Fibroblast of skin of scalp (primary cell): ENCODE measurements around the gene MCCC1. TPM values are rescaled to one million over a fixed set of nuclear protein-coding genes. Genes with fewer than 3 reads are reported as not detected.
"Not testable (repeated sequence)": the region's sequence is repeated elsewhere in the genome, so short reads cannot be mapped to it uniquely, and the experiment has no call there.

ENCODE experiments used
- DNase-seq: peaks from one replicate; pipeline ENCODE4 v3.0.0-alpha.2; 2013
- polyA plus RNA-seq, 2 experiments: library from polyadenylated mRNA; unstranded; fragments of 120-200 nt; gene quantifications; one replicate each; pipeline ENCODE4 v1.2.1, GENCODE V29; 2013; ENCODE audit not compliant: insufficient read length in 2 of 2

The MCCC1 gene
- 12.8 TPM for polyA plus RNA-seq (2013, experiment 1 of 2; ENCODE audit: insufficient read length)
- polyA plus RNA-seq (2013, experiment 2 of 2; ENCODE audit: insufficient read length): 11.5 TPM

DNA sequence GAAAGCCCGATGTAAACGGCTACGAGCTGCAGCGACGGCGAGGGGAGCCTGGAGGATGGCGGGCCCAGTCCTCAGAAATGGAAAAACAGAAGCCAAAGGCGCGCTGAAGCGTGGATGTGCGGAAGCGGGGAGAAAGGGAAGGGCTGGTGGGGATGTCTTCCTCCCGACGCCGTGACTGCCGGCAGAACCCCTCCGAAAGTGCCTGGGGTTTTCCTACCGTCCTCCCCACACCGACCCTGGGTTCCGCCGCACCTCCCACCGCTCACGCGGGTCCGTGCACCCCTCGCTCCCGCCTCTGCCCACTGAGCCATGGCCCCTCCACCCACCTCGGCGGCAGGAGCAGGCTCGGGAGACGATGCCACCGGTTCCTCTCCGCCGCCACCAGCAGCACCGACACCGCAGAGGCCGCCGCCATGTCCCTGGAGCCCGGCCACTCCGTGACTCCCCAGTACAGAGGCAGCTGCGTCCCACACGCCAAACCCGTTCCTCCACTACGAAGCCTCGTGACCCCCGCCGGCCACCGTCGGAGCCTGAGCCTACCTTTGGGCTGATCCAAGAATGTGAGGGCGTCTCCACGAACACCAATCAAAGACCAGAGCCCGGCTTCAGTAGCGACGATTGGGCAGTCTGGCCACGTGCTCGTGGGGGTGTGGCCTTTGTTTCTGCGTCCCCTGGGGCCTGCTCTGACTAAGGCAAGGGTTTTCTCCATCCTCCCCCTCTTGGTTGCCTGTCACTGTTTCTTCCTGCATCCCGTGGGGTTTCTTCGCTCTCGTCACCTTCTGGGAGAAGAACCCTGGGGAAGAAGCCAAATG, at the start of gene MCCC1:
MCCC1 (minus strand) TSS at position 471 of the 812 bp plus-strand sequence; CDS start at position 415, 56 bp downstream.
- peak; percentile 98 for DNase-seq

DNA sequence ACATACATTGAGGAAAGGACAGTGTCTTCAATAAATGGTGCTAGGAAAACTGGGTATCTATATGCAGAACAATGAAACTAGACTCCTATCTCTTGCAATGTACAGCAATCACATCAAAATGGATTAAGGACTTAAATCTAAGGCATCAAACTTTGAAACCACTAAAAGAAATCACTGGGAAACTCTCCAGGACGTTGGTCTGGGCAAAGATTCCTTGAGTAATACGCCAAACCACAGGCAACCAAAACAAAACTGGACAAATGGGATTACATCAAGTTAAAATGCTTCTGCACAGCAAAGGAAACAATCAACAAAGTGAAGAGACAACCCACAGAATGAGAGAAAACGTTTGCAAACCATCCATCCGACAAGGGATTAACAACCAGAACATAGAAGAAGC, 48.8 kb upstream of the MCCC1 start:
- peak; percentile 39 for DNase-seq

DNA sequence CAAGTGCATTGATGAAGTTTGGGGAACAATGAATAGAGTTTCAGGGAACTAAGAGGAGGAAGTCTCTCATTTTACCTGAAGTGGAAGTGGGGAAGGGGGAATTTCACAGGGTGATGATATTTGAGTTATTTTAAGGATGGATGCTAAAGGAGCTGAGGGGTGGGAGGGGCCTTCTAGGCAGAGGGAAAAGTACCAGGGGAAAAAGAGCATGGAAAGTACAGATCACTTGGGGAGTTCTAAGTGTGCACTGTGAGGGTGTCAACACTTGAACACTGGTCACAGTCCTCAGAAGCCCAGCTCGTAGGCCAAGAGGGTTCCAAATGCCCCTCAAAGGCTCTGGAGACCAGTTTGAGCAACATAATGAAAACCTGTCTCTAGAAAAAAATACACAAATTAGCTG, 45.1 kb upstream of the MCCC1 start:
- no peak for DNase-seq

DNA sequence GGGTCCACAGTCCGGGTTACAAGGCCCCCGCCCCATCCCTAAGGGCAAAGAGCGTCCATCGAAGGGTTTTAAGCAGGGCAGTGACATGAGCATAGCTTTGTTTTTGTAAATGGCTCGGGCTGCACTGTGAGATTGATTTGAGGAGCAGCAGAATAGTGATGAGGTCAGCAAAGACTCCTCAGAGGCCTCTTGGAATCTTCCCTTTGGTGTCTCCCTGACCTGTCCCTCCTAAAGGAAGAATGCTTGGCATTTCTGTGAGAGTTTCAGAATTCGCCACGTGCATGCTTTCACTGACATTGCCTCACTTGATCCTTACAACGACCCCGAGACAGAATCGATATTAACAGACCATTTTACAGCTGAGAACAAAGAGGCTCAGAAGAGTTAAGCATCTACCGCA, 42.9 kb upstream of the MCCC1 start:
- peak; percentile 19 for DNase-seq

DNA sequence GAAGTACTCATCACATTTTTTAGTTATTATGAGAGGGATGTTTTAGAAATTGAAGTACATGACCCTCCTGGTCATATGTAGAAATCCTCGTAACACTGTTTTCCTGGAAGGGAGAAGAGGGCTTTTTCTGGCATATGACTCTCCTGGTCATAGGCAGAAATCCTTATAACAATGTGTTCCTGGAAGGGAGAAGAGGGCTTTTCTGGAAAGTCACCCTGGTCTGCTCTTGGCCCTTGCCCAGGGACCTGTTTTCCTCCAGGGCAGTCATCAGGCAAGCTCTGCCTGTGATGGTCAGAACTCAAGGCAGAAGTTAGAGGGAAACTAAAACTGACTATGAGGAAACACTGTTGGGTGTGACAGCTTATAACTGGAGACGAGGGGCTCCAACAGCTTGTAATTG, 35.5 kb upstream of the MCCC1 start:
- DNase-seq: no peak

DNA sequence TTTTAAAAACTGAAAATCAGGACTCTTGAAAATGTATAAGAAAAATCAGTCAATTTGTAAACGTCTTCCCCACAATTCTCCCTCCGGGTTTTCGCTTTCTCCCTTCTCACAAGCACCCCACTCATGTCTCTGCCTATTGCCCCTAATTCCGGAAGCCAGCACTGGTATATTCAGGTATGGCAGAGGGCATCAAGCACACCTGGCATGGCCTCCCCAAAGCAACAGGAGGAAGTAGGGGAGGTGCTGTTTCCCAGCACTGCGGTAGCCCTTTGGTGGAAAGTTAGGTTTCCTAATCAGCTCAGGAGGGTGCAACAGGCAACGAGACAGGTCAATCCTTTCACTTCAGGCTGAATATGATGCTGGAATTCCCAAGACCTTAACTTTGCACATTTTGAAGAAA, 33.1 kb upstream of the MCCC1 start:
- no peak for DNase-seq

DNA sequence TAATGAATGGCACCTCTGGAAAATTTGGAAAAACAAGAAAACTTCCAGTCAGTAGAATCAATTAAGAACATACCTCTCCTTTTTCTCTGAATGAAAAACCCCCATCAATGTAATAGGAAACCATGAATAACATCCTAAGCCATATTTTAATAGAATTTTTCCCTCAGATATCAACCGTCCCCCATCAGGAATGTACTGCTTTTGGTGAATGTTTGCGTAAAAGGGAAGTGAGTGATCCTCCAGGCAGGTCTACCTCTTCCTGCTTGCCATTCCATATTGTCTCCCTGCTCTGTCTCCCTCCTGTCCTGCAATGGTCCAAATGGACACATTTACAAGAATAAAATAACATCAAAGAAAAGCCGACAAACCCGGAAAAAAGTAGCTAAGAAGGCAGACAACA, 32.4 kb upstream of the MCCC1 start:
- DNase-seq: peak; percentile 34

DNA sequence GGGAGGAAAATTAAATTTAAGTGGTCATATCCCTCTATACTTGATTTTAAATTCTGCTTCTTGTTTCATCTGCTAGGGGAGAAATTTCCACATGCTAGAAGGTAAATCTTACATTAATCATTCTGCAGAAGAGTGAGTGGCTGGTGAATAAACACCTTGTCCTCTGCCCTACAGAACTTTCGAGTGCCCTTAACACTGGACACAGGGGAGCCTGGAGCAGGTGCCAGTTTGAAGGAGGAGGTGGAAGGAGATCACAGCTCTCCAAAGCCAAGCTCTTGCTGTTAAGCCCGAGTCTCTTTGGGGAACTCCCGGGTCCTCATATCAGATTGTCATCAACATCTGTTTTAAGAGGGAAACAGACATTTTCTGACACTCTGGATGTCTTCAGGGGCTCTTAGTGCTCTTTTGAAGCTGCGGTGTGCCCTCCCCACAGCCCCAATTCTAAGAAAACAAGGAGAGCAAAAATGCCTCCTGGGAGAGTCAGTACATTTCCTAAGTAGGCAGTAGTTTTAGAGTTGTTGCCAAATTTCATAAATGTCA, 32.0 kb upstream of the MCCC1 start:
- no peak for DNase-seq

DNA sequence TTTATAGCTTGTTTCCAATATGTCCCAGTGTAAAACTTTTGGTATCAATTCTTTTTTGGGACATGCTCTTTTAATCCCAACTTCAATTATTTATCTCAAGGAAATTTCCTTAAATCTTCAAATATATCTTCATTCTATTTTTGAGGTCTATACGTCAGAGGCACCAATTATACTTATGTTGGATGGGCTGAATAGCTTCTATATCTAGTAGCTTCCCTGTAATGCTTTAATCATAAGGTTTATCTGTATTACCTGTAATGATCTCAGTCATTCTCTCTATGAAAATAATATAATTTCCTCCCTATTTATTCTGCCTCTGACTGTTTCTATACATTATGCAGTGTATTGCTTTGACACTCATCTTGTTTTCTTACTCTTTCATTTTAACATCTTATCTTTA, 29.9 kb upstream of the MCCC1 start:
- DNase-seq: no peak

DNA sequence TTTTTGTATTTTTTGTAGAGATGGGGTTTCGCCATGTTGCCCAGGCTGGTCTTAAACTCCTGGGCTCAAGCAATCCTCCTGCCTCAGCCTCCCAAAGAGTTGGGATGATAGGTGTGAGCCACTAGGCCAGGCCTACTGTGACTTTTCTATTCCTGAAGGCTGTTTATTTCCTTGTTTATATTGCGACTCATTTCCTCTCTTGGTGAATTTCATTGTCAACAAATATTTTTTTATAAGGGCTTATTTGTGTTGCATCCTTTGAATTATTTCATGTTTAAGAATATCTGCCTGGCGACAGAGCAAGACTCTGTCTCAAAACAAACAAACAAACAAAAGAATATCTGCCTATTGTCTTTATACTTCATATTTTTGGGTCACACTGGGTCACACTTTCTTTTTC, 29.4 kb upstream of the MCCC1 start:
- no peak for DNase-seq

DNA sequence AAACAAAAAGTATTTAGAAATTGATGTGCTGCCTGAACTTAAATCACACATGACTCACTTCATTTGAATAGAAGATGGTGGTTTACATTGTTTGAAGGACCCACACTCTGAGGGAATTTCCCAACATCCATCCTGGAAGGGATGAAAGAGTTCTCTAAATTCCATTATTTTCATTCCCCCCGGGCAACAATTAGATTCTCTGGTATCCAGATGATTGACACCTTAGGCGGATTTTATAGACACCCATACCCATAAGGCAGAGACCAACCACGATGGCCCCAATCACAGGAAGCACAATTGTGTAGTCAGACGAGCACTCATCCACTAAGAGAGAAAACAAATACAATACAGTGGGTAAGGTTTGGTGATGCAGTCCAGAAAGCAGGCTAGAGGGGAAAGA, 24.6 kb upstream of the MCCC1 start:
- DNase-seq: peak; percentile 9

DNA sequence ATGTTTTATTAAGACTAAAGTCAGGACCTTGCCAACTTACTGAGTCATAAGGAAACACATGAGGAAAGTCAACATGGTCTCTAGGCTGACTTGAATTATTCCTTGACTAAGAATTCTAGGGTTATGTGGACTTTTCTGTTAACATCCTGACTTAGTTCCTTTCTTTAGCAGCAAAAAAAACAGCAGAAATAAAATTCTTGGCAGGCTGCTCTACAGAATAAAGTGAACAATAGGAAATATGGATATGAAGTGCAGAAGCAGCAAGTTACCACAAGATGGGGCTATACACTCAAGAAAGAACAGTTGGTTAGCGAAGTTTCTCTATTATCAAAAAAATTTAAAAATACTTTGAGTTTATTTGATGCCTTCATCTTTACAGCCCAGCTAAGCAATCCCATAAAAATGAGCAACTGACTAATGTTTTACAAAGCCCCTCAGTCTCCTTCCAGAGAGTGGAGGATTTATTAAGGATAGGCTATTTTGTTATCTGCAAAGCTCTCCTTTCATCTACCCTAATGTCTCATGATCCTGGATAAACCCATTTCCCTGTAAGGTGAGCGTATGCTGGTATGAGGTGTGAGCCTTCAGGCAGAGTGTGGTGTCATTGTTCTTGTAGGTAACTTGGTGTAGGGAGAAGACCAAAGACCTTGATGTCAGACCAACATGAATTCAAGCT, 23.1 kb upstream of the MCCC1 start:
- peak; percentile 59 for DNase-seq

DNA sequence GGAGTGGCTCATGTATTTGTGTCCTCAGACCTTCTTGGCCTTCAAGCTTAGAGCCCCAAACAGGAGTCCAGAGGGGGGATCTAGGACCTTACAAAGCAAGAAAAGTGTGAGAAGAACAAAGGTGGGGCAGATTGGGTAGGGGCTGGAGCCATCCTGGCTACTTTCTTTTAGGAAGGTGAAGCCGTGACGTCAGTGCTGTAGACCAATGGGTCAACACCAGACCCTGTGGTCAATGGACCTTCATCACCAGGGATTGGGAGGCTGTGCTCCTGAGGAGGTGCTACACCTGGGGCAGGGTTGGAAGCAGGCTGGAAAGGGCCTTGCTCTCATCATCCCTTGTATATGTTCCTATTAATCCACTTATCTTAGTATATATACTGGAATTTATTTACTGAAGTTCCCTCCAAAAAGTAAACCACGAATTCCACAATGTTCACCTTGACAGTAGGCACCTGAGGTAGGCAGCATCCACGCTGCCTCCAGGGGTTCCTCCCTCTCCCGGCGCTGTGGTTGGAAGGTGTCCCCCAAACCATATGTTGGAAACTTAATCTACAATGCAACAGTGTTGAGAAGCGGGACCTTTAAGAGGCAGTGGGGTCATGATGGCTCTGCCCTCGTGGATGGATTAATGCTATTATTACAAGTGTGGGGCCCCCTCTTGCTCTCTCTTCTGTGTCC, 21.4 kb upstream of the MCCC1 start:
- DNase-seq: no peak

DNA sequence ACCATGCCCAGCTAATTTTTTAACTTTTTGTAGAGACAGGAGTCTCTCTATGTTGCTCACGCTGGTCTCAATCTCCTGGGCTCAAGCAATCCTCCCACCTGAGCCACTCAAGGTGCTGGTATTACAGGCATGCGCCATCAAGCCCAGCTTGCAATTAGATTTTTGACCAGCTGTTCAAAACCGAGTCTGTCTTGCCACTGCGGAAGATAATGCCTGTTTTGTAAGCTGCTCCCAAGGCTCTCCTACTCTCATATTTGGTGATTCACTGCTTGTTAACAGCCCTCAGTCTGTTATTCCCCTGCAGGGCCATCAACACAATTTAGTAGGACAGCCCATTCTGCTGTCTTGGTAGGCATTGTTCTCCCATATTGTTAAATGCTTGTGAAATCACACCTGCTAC, 17.8 kb upstream of the MCCC1 start:
- DNase-seq: no peak

DNA sequence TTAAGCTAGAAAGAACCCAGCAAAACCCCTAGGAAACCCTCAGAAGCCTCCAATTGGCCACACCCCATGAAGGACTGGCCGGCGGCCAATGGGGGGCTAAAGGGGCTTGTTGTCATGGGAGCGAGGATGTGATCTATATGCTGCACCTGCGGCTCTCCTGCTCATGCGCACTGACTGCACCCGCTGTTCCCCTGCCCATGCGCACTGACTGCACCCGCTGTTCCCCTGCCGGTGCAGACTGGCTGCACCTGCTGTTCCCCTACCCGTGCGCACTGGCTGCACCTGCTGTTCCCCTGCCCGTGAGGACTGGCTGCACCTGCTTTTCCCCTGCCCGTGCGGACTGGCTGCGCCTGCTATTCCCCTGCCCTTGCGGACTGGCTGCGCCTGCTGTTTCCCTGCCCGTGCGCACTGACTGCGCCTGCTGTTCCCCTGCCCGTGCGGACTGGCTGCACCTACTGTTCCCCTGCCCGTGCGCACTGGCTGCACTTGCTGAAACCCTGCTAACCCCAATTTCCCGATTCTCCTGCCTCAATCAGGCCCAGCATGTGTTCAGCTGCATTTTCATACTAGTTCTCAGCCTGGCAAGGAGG, 16.8 kb upstream of the MCCC1 start:
- no peak for DNase-seq

DNA sequence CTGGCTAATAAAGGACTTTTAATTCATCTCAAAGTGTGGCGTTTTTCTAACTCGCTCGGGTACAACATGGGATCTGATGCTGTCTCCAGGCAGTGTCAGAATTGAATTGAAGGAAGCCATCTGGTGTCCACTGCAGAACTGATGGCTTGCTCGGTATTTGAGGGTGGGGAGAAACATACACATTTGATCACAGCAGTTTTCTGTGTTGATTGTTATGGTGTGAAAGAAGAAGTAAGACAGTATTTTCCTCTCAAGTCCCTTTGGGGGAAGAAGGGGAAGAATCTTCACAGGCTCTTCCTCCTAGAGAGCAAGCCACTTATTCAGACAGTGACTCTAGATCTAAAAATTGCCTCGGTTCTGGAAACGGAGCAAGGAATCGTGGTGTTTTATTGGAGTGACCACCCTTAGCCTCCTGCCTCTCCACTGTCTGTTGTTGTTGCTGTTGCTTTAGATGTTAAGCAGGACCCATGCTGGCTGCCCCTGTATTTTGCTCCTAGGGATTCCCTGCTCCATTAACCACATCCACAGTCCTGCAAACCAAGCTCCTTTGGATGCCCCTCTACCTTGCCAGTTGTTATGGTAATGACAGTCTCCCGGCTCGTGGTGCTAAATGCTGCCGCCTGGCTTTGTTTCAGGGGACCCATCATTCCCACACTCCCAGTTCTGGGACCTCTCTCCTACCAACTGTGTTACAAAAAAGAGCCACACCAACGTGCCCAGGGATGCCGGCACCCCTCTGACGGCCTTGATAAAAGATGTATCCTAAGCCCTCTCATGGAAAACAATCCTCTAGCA, 15.3 kb upstream of the MCCC1 start:
- DNase-seq: no peak

DNA sequence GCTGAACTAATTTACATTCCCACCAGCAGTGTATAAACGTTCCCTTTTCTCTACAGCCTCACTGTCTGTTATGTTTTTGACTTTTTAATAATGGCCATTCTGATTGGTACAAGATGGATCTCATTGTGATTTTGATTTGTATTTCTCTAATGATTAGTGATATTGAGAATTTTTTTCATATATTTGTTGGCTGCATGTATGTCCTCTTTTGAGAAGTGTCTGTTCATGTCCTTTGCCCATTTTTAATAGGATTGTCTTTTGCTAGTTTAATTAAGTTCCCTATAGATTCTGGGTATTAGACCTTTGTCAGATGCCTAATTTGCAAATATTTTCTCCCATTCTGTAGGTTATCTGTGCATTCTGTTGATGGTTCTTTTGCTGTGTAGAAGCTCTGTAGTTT, 10.6 kb upstream of the MCCC1 start:
- DNase-seq: not testable (repeated sequence)

DNA sequence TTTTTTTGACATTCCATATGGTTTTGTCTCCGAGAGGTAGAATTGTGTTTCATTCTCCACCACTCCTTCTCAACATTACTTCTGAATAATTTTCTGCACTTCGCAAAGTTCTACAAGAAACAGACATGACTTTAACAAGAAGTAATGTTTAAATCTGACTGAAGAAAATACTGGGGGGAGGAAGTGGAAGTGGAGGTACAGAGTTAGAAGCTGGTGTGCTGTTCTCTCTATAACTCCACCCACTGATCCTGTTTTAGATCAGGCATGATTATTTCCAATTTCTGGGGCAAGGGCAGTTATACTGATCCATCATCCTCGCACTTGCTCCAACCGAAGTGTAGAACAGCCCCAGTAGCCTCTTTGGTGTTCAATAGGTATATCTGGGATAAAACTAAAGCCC, 9.2 kb upstream of the MCCC1 start:
- DNase-seq: no peak

DNA sequence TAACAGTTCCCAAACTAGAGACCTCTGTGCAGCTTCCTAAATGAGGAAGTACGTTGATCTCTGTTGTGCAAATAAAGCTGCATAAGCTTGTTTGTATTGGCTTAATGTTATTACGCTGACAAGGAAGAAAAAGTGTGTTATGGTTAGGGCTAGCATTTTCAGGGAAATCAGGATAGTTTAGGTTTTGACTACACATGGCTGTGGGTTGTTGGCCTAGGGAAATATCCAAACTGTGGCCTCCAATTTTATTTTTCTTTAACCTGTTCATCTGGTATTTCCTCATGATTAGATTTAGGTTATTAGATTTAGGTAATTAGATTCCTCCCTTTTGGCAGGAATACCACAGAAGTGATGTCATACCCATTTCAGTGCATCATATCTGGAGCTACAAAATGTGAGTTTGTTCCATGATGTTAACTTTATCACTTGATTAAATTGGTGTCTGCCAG, 8.7 kb upstream of the MCCC1 start:
- no peak for DNase-seq

DNA sequence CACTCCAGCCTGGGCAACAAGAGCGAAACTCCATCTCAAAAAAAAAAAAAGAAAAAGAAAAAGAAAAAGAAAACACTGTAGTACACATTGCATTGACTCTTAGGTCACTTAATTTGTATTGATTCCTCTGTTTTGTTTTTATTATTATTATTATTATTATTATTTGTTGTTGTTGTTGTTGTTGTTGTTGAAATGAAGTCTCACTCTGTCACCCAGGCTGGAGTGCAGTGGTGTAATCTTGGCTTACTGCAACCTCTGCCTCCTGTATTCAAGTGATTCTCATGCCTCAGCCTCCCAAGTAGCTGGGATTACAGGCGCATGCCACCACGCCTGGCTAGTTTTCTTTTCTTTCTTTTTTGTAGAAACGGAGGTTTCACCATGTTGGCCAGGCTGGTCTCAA, 8.1 kb upstream of the MCCC1 start:
- DNase-seq: not testable (repeated sequence)

DNA sequence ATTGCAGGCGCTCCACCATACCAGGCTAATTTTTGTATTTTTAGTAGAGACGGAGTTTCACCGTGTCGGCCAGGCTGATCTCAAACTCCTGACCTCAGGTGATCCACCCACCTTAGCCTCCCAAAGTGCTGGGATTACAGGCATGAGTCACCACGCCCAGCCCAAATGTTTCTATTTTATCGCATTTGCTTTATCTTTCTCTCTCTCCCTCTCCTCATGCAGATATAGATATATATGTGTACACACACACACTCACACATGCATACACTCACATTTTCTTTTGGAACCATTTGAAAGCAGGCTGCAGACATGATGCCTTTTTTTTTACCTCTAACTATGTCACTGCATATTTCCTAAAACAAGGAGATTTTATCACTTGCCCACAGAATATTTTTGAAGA, 7.3 kb upstream of the MCCC1 start:
- no peak for DNase-seq

DNA sequence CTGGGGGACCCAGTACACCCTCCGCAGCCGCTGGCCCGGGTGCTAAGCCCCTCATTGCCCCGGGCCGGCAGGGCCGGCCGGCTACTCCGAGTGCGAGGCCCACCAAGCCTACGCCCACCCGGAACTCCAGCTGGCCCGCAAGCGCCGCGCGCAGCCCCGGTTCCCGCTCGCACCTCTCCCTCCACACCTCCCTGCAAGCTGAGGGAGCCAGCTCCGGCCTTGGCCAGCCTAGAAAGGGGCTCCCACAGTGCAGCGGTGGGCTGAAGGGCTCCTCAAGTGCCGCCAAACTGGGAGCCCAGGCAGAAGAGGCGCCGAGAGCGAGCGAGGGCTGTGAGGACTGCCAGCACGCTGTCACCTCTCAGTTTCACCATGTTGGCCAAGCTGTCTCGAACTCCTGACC, 4.7 kb upstream of the MCCC1 start:
- not testable (repeated sequence) for DNase-seq
